IPS DF 19.7 (cell line): ENCODE measurements around the gene GNB3.
A peak's percentile ranks its signal among the peaks of the same experiment; 100 is the strongest.
"Not testable (repeated sequence)": the region's sequence is repeated elsewhere in the genome, so short reads cannot be mapped to it uniquely, and the experiment has no call there.

Experiments
- DNase-seq: peaks from one replicate; pipeline ENCODE4 v3.0.0-alpha.2; 2013; ENCODE audit warnings: low read depth, low spot score

The GNB3 gene

GRCh38 chr12:6879824-6880223, 39.1 kb downstream of the GNB3 start:
- DNase-seq, result not testable (repeated sequence)

- DNase-seq, result no peak
Observed at GRCh38 chr12:6883252-6883651, 42.5 kb downstream of the GNB3 start.

- DNase-seq, result no peak
Observed at GRCh38 chr12:6883683-6884082, 43.0 kb downstream of the GNB3 start.

DNA sequence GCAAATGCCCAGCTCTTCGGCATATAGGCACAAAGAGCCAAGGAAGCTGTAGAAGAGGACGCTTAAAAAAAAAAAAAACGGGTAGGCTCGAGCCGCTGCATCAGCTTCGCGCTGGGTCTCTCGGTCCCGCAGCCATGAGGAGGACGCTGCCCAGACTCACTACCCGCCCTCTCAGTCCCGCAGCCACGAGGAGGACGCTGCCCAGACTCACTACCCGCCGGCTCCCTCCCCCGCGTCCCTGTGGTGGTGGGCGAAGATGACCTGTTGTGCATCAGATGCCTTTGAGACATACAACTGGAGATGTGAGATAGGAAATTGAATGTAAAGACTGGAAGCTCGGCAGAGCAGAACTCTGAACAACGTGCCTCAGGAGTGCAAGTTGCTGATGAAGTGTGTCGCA, 43.8 kb downstream of the GNB3 start:
- DNase-seq, result no peak

DNA sequence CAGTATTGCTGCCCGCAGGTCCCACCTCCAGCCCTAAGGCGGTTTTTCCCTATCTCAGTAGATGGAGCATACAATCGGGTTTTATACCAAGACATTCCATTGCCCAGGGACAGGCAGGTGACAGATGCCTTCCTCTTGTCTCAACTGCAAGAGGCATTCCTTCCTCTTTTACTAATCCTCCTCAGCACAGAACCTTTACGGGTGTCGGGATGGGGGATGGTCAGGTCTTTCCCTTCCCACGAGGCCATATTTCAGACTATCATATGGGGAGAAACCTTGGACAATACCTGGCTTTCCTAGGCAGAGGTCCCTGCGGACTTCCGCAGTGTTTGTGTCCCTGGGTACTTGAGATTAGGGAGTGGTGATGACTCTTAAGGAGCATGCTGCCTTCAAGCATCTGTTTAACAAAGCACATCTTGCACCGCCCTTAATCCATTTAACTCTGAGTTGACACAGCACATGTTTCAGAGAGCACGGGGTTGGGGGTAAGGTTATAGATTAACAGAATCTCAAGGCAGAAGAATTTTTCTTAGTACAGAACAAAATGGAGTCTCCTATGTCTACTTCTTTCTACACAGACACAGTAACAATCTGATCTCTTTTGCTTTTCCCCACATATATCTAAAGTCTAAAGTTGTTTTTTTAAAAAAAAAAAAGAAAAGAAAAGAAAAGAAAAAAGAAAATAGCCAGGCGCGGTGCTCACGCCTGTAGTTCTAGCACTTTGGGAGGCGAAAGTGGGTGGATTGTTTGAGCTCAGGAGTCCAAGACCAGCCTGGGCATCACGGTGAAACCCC, 45.7 kb downstream of the GNB3 start:
- DNase-seq, result not testable (repeated sequence)

DNA sequence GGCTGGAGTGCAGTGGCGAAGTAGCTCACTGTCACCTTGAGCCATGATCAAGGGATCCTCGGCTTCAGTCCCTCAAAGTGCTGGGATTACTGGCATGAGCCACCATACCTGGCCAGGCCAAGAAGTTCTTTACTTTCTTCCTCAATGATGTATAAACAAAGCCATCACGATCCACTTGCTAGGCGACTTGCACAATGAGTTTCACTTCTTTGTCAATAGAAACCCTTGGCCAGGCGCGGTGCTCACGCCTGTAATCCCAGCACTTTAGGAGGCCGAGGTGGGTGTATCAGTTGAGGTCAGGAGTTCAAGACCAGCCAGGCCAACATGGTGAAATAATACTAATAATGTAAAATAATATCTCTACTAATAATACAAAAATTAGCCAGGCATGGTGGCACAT, 46.7 kb downstream of the GNB3 start:
- DNase-seq, result no peak

GRCh38 chr12:6888360-6888759, 47.6 kb downstream of the GNB3 start:
- DNase-seq, result no peak

DNA sequence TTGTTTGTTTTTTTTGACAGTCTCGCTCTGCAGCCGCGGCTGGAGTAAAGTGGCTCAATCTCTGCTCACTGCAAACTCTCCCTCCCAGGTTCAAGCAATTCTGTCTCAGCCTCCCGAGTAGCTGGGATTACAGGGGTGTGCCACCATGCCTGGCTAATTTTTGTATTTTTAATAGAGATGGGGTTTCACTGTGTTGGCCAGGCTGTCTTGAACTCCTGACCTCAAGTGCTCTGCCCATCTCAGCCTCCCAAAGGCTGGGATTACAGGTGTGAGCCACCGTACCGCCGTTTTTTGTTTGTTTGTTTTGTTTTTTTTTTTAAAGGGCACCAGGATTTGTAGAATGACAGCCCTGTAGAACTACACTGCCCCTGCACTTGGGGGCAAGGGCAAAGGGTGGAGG, 48.1 kb downstream of the GNB3 start:
- DNase-seq, result not testable (repeated sequence)

- DNase-seq, result not testable (repeated sequence)
Observed at GRCh38 chr12:6889775-6890573, 49.2 kb downstream of the GNB3 start.

DNA sequence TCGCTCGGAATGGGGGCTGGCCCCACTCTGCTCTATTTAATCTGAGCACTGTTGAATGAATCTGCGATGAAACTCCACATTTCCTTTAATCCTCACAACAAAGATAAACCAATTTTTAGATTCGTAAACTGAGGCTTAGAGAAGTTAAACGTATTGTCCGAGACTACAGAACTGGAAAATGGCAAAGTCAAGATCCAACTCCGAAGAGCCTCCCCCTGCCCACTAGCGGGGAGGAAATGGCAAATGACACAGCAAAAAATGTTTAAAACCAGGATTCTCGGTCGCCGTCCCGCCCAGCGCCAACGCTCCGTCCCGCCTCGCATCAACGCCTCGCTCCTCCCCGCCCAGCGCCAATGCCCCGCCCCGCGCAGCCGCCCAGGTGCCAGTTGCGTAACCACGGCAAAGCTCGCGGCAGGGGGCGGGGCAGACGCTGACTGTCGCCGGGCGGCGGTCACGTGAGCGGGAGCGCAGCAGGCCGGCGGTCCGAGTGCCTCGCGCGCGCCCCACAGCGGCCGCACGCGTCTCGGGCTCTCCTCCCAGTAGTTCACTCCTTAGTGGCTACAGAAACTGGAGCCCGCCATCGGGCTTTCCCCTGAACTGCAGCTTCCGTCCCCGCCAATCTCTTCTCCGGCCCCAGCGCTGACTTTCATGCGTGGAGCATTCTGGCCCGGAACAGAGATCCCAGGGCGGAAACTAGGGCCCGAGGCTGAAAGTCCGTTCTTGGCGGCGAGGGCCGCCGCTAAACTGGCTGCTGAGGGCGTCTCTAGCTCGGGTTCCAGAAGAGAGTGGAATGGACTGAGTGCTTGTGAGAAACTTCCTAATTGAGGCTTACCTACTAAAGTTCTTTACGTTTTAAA, 50.3 kb downstream of the GNB3 start:
- peak; percentile 65 for DNase-seq

GRCh38 chr12:6891646-6892001, 50.9 kb downstream of the GNB3 start:
- no peak for DNase-seq

- DNase-seq, result not testable (repeated sequence)
Observed at GRCh38 chr12:6892683-6893082, 52.0 kb downstream of the GNB3 start.

DNA sequence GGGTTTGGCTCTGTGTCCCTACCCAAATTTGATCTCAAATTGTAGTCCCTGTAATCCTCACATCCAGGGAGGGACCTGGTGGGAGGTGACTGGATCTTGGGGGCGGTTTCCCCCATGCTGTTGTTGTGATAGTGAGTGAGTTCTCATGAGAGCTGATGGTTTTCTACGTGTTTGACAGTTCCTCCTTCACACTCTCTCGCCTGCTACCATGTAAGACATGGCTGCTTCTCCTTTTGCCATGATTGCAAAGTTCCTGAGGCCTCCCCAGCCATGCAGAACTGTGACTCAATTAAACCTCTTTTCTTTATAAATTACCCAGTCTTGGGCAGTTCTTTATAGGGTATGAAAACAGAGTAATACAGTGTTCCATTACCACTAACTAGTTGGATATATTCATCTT, 53.6 kb downstream of the GNB3 start:
- DNase-seq, result no peak
